ENCODE measurements around the gene AFMID.

GRCh38 chr17:78210111-78210510 lies 22.9 kb downstream of the AFMID start:
- TF ChIP-seq EP300 (IDR thresholded peaks at IDR 0.05; ENCODE audit: low read depth) (no peak), CTCF (IDR thresholded peaks at IDR 0.05) (no peak), POLR2AphosphoS5 (IDR thresholded peaks at IDR 0.05) (no peak)
